Ishikawa (cell line): Measurements from ENCODE around the gene IL17RC.

Source experiments
- CEBPB ChIP-seq: IDR thresholded peaks from 2 replicates; pipeline ENCODE4 v1.6.1; 2012
- EP300 ChIP-seq: IDR thresholded peaks from 2 replicates; pipeline ENCODE4 v1.6.1; 2012; ENCODE audit warnings: borderline replicate concordance
- FOXM1 ChIP-seq: IDR thresholded peaks from 2 replicates; pipeline ENCODE4 v1.6.1; 2012; ENCODE audit warnings: low read depth, borderline replicate concordance
- NFIC ChIP-seq: IDR thresholded peaks from 2 replicates; pipeline ENCODE4 v1.6.1; 2012
- TAF1 ChIP-seq: IDR thresholded peaks from 2 replicates; pipeline ENCODE4 v1.6.1; 2012; ENCODE audit warnings: low read depth, mild to moderate bottlenecking
- TCF12 ChIP-seq: IDR thresholded peaks from 2 replicates; pipeline ENCODE4 v1.6.1; 2012; ENCODE audit warnings: low read depth

- no peak for TF ChIP-seq EP300
- TF ChIP-seq TCF12: no peak
- TF ChIP-seq NFIC: no peak
- no peak for TF ChIP-seq TAF1
- TF ChIP-seq FOXM1: no peak
- TF ChIP-seq CEBPB: no peak
Observed at GRCh38 chr3:9883706-9884554, 33.0 kb upstream of the IL17RC start.
